H1 (cell line): Measurements from ENCODE around the gene ASRGL1. TPM values are rescaled to one million over a fixed set of nuclear protein-coding genes. Genes with fewer than 3 reads are reported as not detected.

Source experiments
- CTCF ChIA-PET: fragments of 300-600 bp; sonication (Branson Sonifier 250); formaldehyde crosslinking; loops from one replicate; lab custom pipeline; 2021; ENCODE audit not compliant: partially characterized antibody; lab: Charles Lee
- POLR2A ChIA-PET: fragments of 300-600 bp; sonication (Branson Sonifier 250); formaldehyde crosslinking; loops from one replicate; lab custom pipeline; 2021; ENCODE audit warnings: inconsistent platforms; ENCODE audit not compliant: partially characterized antibody; lab: Charles Lee
- DNase-seq, 2 experiments: peaks; one replicate each; pipeline versions ENCODE4 v3.0.0 to v3.0.0-alpha.2; 2010 to 2022; ENCODE audit warnings: low spot score in 2 of 2, low read depth in 1 of 2, mixed read lengths in 1 of 2
- FAIRE-seq: peaks from 2 replicates; lab custom pipeline; 2011; peaks lifted over from hg19 to GRCh38; lab: Jason Lieb, UNC
- H2AFZ ChIP-seq: 2 replicates; pipeline ENCODE4 v1.8.1; 2012; ENCODE audit warnings: low read length, inconsistent platforms
- H2AK5ac ChIP-seq: 2 replicates; pipeline ENCODE4 v1.6.1; 2013; ENCODE audit warnings: low read depth, low read length
- H2BK120ac ChIP-seq: replicated peaks from 2 replicates; pipeline ENCODE3; 2013; ENCODE audit warnings: low read depth, low read length, inconsistent platforms
- H2BK12ac ChIP-seq: 2 replicates; pipeline ENCODE4 v1.6.1; 2013; ENCODE audit warnings: low read depth, low read length
- H2BK15ac ChIP-seq: 2 replicates; pipeline ENCODE4 v1.6.1; 2013; ENCODE audit warnings: low read length
- H2BK20ac ChIP-seq: 2 replicates; pipeline ENCODE4 v1.6.1; 2013; ENCODE audit warnings: low read length
- H2BK5ac ChIP-seq: 2 replicates; pipeline ENCODE4 v1.6.1; 2013; ENCODE audit warnings: low read depth, low read length
- H3K14ac ChIP-seq: 2 replicates; pipeline ENCODE4 v1.6.1; 2013; ENCODE audit warnings: inconsistent platforms; ENCODE audit not compliant: insufficient read length
- H3K18ac ChIP-seq: 2 replicates; pipeline ENCODE4 v1.6.1; 2013; ENCODE audit warnings: low read length; ENCODE audit errors: extremely low read depth
- H3K23ac ChIP-seq: 2 replicates; pipeline ENCODE4 v1.6.1; 2013; ENCODE audit warnings: inconsistent platforms; ENCODE audit not compliant: insufficient read length
- H3K23me2 ChIP-seq: 2 replicates; pipeline ENCODE4 v1.6.1; 2013; ENCODE audit warnings: low read depth, low read length
- H3K27ac ChIP-seq: 2 replicates; pipeline ENCODE4 v1.6.1; 2011; ENCODE audit warnings: low read depth, low read length, inconsistent platforms
- H3K27me3 ChIP-seq, 4 experiments: replicated peaks in 1 of 4; 1 replicate in 1 of 4; 2 replicates in 3 of 4; pipeline versions ENCODE4 v1.6.1 to v1.8.1; 2011 to 2013; ENCODE audit warnings: low read length in 3 of 4, mild to moderate bottlenecking in 3 of 4, inconsistent platforms in 2 of 4, mixed read lengths in 2 of 4, moderate library complexity in 1 of 4; ENCODE audit not compliant: control insufficient read depth in 3 of 4, insufficient read depth in 3 of 4; ENCODE audit errors: extremely low read depth in 1 of 4
- H3K36me3 ChIP-seq, 4 experiments: 2 replicates each; pipeline versions ENCODE4 v1.6.1 to v1.8.1; 2011 to 2013; ENCODE audit warnings: mild to moderate bottlenecking in 4 of 4, low read length in 3 of 4, moderate library complexity in 2 of 4, control low read depth in 1 of 4, inconsistent platforms in 1 of 4; ENCODE audit not compliant: insufficient read depth in 4 of 4, control insufficient read depth in 2 of 4
- H3K4ac ChIP-seq: replicated peaks from 2 replicates; pipeline ENCODE3; 2013; ENCODE audit warnings: low read length, low read depth, mixed read lengths, inconsistent platforms; ENCODE audit not compliant: insufficient read length
- H3K4me1 ChIP-seq, 4 experiments: replicated peaks in 1 of 4; 1 replicate in 1 of 4; 2 replicates in 3 of 4; pipeline versions ENCODE4 v1.6.1 to v1.8.1; 2011 to 2013; ENCODE audit warnings: low read length in 3 of 4, inconsistent platforms in 2 of 4, mixed read lengths in 1 of 4; ENCODE audit not compliant: insufficient read depth in 4 of 4, control insufficient read depth in 3 of 4
- H3K4me2 ChIP-seq, 2 experiments: 2 replicates each; pipeline versions ENCODE4 v1.6.1 to v1.8.1; 2011 to 2013; ENCODE audit warnings: low read depth in 2 of 2, low read length in 2 of 2, control low read depth in 1 of 2, inconsistent platforms in 1 of 2, mild to moderate bottlenecking in 1 of 2; ENCODE audit not compliant: insufficient read depth in 1 of 2
- H3K4me3 ChIP-seq, 4 experiments: fragments of 200-600, 300-600 bp in 1 of 4; sonication (generic), shearing (Covaris generic), sonication (Bioruptor Twin) in 1 of 4; 2 replicates each; pipeline versions ENCODE4 v1.5.1 to v1.8.1; 2011 to 2016; ENCODE audit warnings: low read length in 4 of 4, low read depth in 3 of 4, control low read depth in 2 of 4, inconsistent platforms in 2 of 4, mild to moderate bottlenecking in 2 of 4, mixed read lengths in 1 of 4, moderate library complexity in 1 of 4; ENCODE audit not compliant: insufficient read depth in 2 of 4; ENCODE audit errors: extremely low read depth in 1 of 4
- H3K56ac ChIP-seq: replicated peaks from 2 replicates; pipeline ENCODE3; 2013; ENCODE audit warnings: low read depth, mild to moderate bottlenecking, mixed read lengths, low read length, inconsistent platforms; ENCODE audit not compliant: insufficient read length
- H3K79me1 ChIP-seq: 2 replicates; pipeline ENCODE4 v1.6.1; 2013; ENCODE audit warnings: low read depth, low read length, control low read depth
- H3K79me2 ChIP-seq, 2 experiments: 2 replicates each; pipeline versions ENCODE4 v1.6.1 to v1.8.1; 2012 to 2013; ENCODE audit warnings: low read length in 2 of 2, mild to moderate bottlenecking in 2 of 2, inconsistent platforms in 1 of 2; ENCODE audit not compliant: insufficient read depth in 2 of 2, control insufficient read depth in 1 of 2
- H3K9ac ChIP-seq, 4 experiments: replicated peaks in 1 of 4; 1 replicate in 1 of 4; 2 replicates in 3 of 4; pipeline versions ENCODE4 v1.6.1 to v1.8.1; 2011 to 2013; ENCODE audit warnings: low read depth in 3 of 4, low read length in 3 of 4, control low read depth in 2 of 4, mild to moderate bottlenecking in 2 of 4, moderate library complexity in 2 of 4, inconsistent platforms in 1 of 4; ENCODE audit errors: extremely low read depth in 1 of 4
- H3K9me3 ChIP-seq, 2 experiments: 2 replicates each; pipeline versions ENCODE4 v1.6.1 to v1.8.1; 2012 to 2013; ENCODE audit warnings: mild to moderate bottlenecking in 2 of 2, moderate library complexity in 2 of 2, control low read depth in 1 of 2, inconsistent platforms in 1 of 2, low read depth in 1 of 2, low read length in 1 of 2, mixed read lengths in 1 of 2; ENCODE audit not compliant: insufficient read depth in 2 of 2
- H4K20me1 ChIP-seq, 2 experiments: replicated peaks in 1 of 2; 2 replicates each; pipeline versions ENCODE3 to v1.8.1; 2011 to 2013; ENCODE audit warnings: inconsistent platforms in 2 of 2, low read length in 2 of 2, mild to moderate bottlenecking in 1 of 2; ENCODE audit not compliant: insufficient read depth in 2 of 2, control insufficient read depth in 1 of 2
- H4K5ac ChIP-seq: 2 replicates; pipeline ENCODE4 v1.6.1; 2013; ENCODE audit warnings: low read length, low read depth, mixed read lengths, inconsistent platforms; ENCODE audit not compliant: insufficient read length
- H4K8ac ChIP-seq: 2 replicates; pipeline ENCODE4 v1.8.0; 2013; ENCODE audit warnings: mild to moderate bottlenecking, moderate library complexity, low read length, inconsistent platforms; ENCODE audit not compliant: insufficient read depth; ENCODE audit errors: extremely low read depth
- H4K91ac ChIP-seq: replicated peaks from 2 replicates; pipeline ENCODE3; 2013; ENCODE audit warnings: low read length, mixed read lengths, inconsistent platforms; ENCODE audit not compliant: insufficient read length
- CEBPB ChIP-seq: IDR thresholded peaks from 2 replicates; pipeline ENCODE4 v1.6.1; 2012; ENCODE audit warnings: low read depth, low read length
- EZH2 ChIP-seq: fragments of 200-600 bp; sonication (generic); IDR thresholded peaks from 2 replicates; pipeline ENCODE4 v1.7.1; 2012; ENCODE audit warnings: low read depth, mild to moderate bottlenecking, moderate library complexity, low read length, inconsistent platforms; ENCODE audit not compliant: severe bottlenecking
- HDAC6 ChIP-seq: IDR thresholded peaks from one replicate; pipeline ENCODE4 v1.7.1; 2012; ENCODE audit warnings: low read depth, mild to moderate bottlenecking, inconsistent platforms, low read length, moderate library complexity
- JUN ChIP-seq: IDR thresholded peaks from 2 replicates; pipeline ENCODE4 v1.6.1; 2011; ENCODE audit warnings: low read depth, mild to moderate bottlenecking, improper control_type of control experiment, low read length
- PHF8 ChIP-seq: fragments of 200-600 bp; sonication (generic); conservative IDR thresholded peaks from 2 replicates; pipeline ENCODE4 v1.7.1; 2012; ENCODE audit warnings: low read depth, mild to moderate bottlenecking, inconsistent platforms, low read length, moderate library complexity
- POLR2A ChIP-seq, 2 experiments: IDR thresholded peaks; 1 replicate in 1 of 2; 2 replicates in 1 of 2; pipeline ENCODE4 v1.6.1; 2011; ENCODE audit warnings: low read depth in 2 of 2, low read length in 2 of 2, mild to moderate bottlenecking in 2 of 2; ENCODE audit errors: control extremely low read depth in 1 of 2
- POU5F1 ChIP-seq: IDR thresholded peaks from 2 replicates; pipeline ENCODE4 v1.6.1; 2011; ENCODE audit warnings: low read depth, mild to moderate bottlenecking, low read length, moderate library complexity
- RBBP5 ChIP-seq: IDR thresholded peaks from 2 replicates; pipeline ENCODE4 v1.7.1; 2012; ENCODE audit warnings: low read depth, mild to moderate bottlenecking, inconsistent platforms, low read length, moderate library complexity, borderline replicate concordance
- RXRA ChIP-seq: IDR thresholded peaks from 2 replicates; pipeline ENCODE4 v1.6.1; 2011; ENCODE audit warnings: low read depth, mild to moderate bottlenecking, low read length, moderate library complexity; ENCODE audit not compliant: insufficient read depth
- SAP30 ChIP-seq: fragments of 300-600 bp; sonication (generic); IDR thresholded peaks from 2 replicates; pipeline ENCODE4 v1.7.1; 2012; ENCODE audit warnings: low read length, moderate library complexity, mild to moderate bottlenecking, inconsistent platforms; ENCODE audit not compliant: insufficient read depth, insufficient replicate concordance
- TBP ChIP-seq: IDR thresholded peaks from 2 replicates; pipeline ENCODE4 v1.6.1; 2011; ENCODE audit warnings: low read depth, low read length, improper control_type of control experiment
- TCF12 ChIP-seq: IDR thresholded peaks from 2 replicates; pipeline ENCODE4 v1.6.1; 2011; ENCODE audit warnings: low read depth, mild to moderate bottlenecking, low read length
- TEAD4 ChIP-seq: IDR thresholded peaks from 2 replicates; pipeline ENCODE4 v1.6.1; 2012; ENCODE audit warnings: low read depth, low read length, inconsistent platforms, mixed read lengths
- WGBS, 2 experiments: shearing (Covaris generic) in 1 of 2; methylation state at CpG; one replicate each; pipeline versions ENCODE4 v1.1.6 to v1.1.7; 2013 to 2015; ENCODE audit warnings: low lambda C conversion rate in 2 of 2, mixed read lengths in 2 of 2, inconsistent platforms in 1 of 2, low coverage in 1 of 2, missing lambda C conversion rate in 1 of 2; ENCODE audit not compliant: insufficient replicate concordance in 2 of 2, insufficient coverage in 1 of 2, insufficient read length in 1 of 2; ENCODE audit errors: extremely low coverage in 1 of 2, missing lambda C conversion rate in 1 of 2; 5-methylcytosine and 5-hydroxymethylcytosine counted together
- polyA plus RNA-seq, 7 experiments: library from polyadenylated mRNA; depleted of rRNA in 3 of 7; stranded (reverse) in 5 of 7; unstranded in 2 of 7; fragments of >200 nt in 5 of 7; fragments of 200-250 nt in 2 of 7; gene quantifications; 1 replicate in 5 of 7; 2 replicates in 1 of 7; 4 replicates in 1 of 7; pipeline versions ENCODE4 v1.2.1 to v1.2.3, GENCODE V29; 2011 to 2013; ENCODE audit warnings: missing spikeins in 2 of 7, mixed read lengths in 2 of 7
- total RNA-seq: library from RNA; stranded (reverse); fragmentation: NEBNext Ultra II Directional; extraction: Animal tissue kit (Norgen Biotek cat#: 25700); gene quantifications from 2 replicates; pipeline ENCODE4 v1.2.1, GENCODE V29; 2021
- TF ChIP-seq, protein P1 (sequence below): IDR thresholded peaks from 2 replicates; pipeline ENCODE4 v1.6.1; 2011; ENCODE audit warnings: low read length, improper control_type of control experiment

ASRGL1 gene
- total and polyA plus RNA-seq, 2 of the 8 experiments (the other 6 are each of a cell fraction or from before 2014, with no cell fraction given), result 19.9 to 23.5 TPM

DNA sequence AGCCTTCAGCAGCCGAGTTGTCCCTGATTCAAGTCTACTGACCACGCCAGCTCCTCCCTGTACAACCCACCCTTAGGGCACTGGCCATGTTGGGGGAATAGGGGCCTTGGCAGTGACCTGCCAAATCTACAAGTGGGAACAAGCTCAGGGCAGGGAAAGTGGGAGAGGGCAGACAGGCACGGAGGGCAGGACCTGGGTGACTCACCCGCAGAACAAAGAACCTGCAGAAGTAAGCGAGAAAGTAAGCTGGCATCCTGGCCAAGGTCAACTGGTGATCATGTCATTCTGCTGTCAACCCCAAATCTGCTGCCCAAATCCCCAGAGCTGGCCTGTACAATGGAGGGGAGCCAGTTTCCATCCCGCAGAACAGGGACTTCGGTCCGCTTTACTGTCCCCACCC, 73.7 kb downstream of the ASRGL1 start:
- 90% methylated on average over 8 of the region's 8 CpGs; no CpG with 5 or more reads in 1 of the 2 experiments for WGBS, 2 experiments
- Histone ChIP-seq H3K18ac (no peak overlapping the region), H2BK12ac (no peak overlapping the region), H3K4ac (no peak overlapping the region), H3K9me3 (no peaks in the 10 kb centered on the region), H2AFZ (no peak overlapping the region), H4K20me1 (no peaks in the 10 kb centered on the region), H2AK5ac (no peak overlapping the region), H3K23me2 (no peaks in the 10 kb centered on the region), H2BK20ac (no peak overlapping the region), H3K36me3 (no peaks in the 10 kb centered on the region), H3K9ac (no peak overlapping the region), H3K4me1 (0 out of 7 replicates have a peak, but pooled peaks cover 0 to 2% (median 0%) of the 10 kb centered on the region in 4 experiments), H3K14ac (no peak overlapping the region), H3K23ac (no peak overlapping the region), H2BK15ac (no peak overlapping the region), H3K27me3 (no peaks in the 10 kb centered on the region), H3K4me2 (no peak overlapping the region), H3K56ac (no peak overlapping the region), H2BK5ac (no peak overlapping the region), H4K5ac (no peak overlapping the region), H4K8ac (no peak overlapping the region), H2BK120ac (no peak overlapping the region), H3K4me3 (no peak overlapping the region), H3K79me1 (no peaks in the 10 kb centered on the region), H4K91ac (no peak overlapping the region), H3K79me2 (no peaks in the 10 kb centered on the region), H3K27ac (no peak overlapping the region)
- FAIRE-seq, result no peak
- POLR2A ChIA-PET, result interaction anchor here (0.9 to 1.1 kb wide), 3 partner anchors 9 to 136 kb away, joined by 3 to 5 read pairs (median 4); partner anchors contain the start of gene AHNAK
- no peak for DNase-seq
- CTCF ChIA-PET, result interaction anchor here (0.7 to 3.9 kb wide), 9 partner anchors 9 to 149 kb away, joined by 3 to 25 read pairs (median 3); partner anchors contain the start of gene SCGB1A1
- TF ChIP-seq TCF12 (no peak), TBP (no peak), POU5F1 (no peak), SAP30 (no peak), JUN (no peak), RXRA (no peak), HDAC6 (no peak), RBBP5 (no peak), TEAD4 (no peak), EZH2 (no peak), PHF8 (no peak), CEBPB (no peak), POLR2A (IDR thresholded peaks at IDR 0.05; ENCODE audit: control extremely low read depth in 1 of 2, low read depth in 2 of 2, low read length in 2 of 2) (no peak)
- TF ChIP-seq, protein P1, sequence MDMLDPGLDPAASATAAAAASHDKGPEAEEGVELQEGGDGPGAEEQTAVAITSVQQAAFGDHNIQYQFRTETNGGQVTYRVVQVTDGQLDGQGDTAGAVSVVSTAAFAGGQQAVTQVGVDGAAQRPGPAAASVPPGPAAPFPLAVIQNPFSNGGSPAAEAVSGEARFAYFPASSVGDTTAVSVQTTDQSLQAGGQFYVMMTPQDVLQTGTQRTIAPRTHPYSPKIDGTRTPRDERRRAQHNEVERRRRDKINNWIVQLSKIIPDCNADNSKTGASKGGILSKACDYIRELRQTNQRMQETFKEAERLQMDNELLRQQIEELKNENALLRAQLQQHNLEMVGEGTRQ, result no peak
